Erythroblast (primary cell): ENCODE measurements around the gene WWC1.
A peak's percentile ranks its signal among the peaks of the same experiment; 100 is the strongest.
"Not testable (repeated sequence)": the region's sequence is repeated elsewhere in the genome, so short reads cannot be mapped to it uniquely, and the experiment has no call there.

ENCODE experiments used
- DNase-seq, 2 experiments: peaks; one replicate each; lab custom pipeline; 2025; lab: John Stamatoyannopoulos, UW
- GATA1 ChIP-seq: IDR thresholded peaks from 2 replicates; pipeline ENCODE4 v1.6.1; 2011; ENCODE audit warnings: low read depth, mild to moderate bottlenecking, control low read depth, low read length, moderate library complexity
- POLR2A ChIP-seq: IDR thresholded peaks from 2 replicates; pipeline ENCODE4 v1.6.1; 2011; ENCODE audit warnings: mild to moderate bottlenecking, low read length

WWC1 gene

GRCh38 chr5:168324859-168325630, 33.6 kb downstream of the WWC1 start:
- DNase-seq, result no peak
- TF ChIP-seq POLR2A, result no peak
- TF ChIP-seq GATA1, result no peak

- TF ChIP-seq POLR2A (no peak), GATA1 (no peak)
- no peak for DNase-seq
These were observed 35.6 kb downstream of the WWC1 start for GRCh38 chr5:168327019-168327421.

- DNase-seq, result no peak
- TF ChIP-seq POLR2A, result no peak
- no peak for TF ChIP-seq GATA1
These were observed 36.0 kb downstream of the WWC1 start for GRCh38 chr5:168327451-168327850.

- no peak for DNase-seq
- TF ChIP-seq POLR2A, result no peak
- TF ChIP-seq GATA1, result no peak
These were observed 36.5 kb downstream of the WWC1 start for GRCh38 chr5:168327994-168328393.

GRCh38 chr5:168328814-168329213, 37.4 kb downstream of the WWC1 start:
- DNase-seq, result peak; percentile 14 to 53
- TF ChIP-seq POLR2A (no peak), GATA1 (no peak)

- DNase-seq, result no peak
These were observed 37.9 kb downstream of the WWC1 start for GRCh38 chr5:168329302-168329701.

GRCh38 chr5:168332042-168332441, 40.6 kb downstream of the WWC1 start:
- DNase-seq, result no peak

More at GRCh38 chr5:168329302-168329701, 37.9 kb downstream of the WWC1 start:
- no peak for TF ChIP-seq GATA1

GRCh38 chr5:168334280-168334679, 42.8 kb downstream of the WWC1 start:
- no peak for DNase-seq
- no peak for TF ChIP-seq POLR2A
- TF ChIP-seq GATA1, result no peak

More at GRCh38 chr5:168332042-168332441, 40.6 kb downstream of the WWC1 start:
- no peak for TF ChIP-seq GATA1
- no peak for TF ChIP-seq POLR2A

- DNase-seq, result no peak
- no peak for TF ChIP-seq POLR2A
- no peak for TF ChIP-seq GATA1
These were observed 43.2 kb downstream of the WWC1 start for GRCh38 chr5:168334695-168335094.

- DNase-seq, result no peak
- TF ChIP-seq POLR2A (no peak), GATA1 (no peak)
These were observed 45.9 kb downstream of the WWC1 start for GRCh38 chr5:168337361-168337760.

- TF ChIP-seq GATA1 (no peak), POLR2A (no peak)
- no peak for DNase-seq
These were observed 47.8 kb downstream of the WWC1 start for GRCh38 chr5:168339109-168339771.

- DNase-seq, result not testable (repeated sequence)
These were observed 48.3 kb downstream of the WWC1 start for GRCh38 chr5:168339772-168340140.

GRCh38 chr5:168340487-168340886, 49.0 kb downstream of the WWC1 start:
- TF ChIP-seq POLR2A, result no peak

GRCh38 chr5:168341178-168341577, 49.7 kb downstream of the WWC1 start:
- DNase-seq, result no peak
- TF ChIP-seq POLR2A (no peak), GATA1 (no peak)

More at GRCh38 chr5:168340487-168340886, 49.0 kb downstream of the WWC1 start:
- DNase-seq, result no peak

GRCh38 chr5:168342151-168342825, 50.8 kb downstream of the WWC1 start:
- no peak for DNase-seq
- TF ChIP-seq POLR2A (no peak), GATA1 (no peak)

GRCh38 chr5:168342985-168343384, 51.5 kb downstream of the WWC1 start:
- no peak for DNase-seq
- TF ChIP-seq GATA1 (no peak), POLR2A (no peak)
